MCF 10A (cell line): ENCODE results near the gene ASPSCR1. TPM values are rescaled to one million over a fixed set of nuclear protein-coding genes. Genes with fewer than 3 reads are reported as not detected.

Experiments
- BruUV-seq: library from RNA; stranded (reverse); fragments of 400-500 nt; replicated peaks from 2 replicates; lab custom pipeline; 2021; lab: Mats Ljungman, UMichigan
- CTCF ChIA-PET: fragments of 300-600 bp; sonication (Branson Sonifier 250); formaldehyde crosslinking; extraction: SDS; loops from one replicate; lab custom pipeline; 2021; ENCODE audit warnings: antibody characterized with exemption, inconsistent platforms; lab: Yijun Ruan, JAX
- POLR2A ChIA-PET: fragments of 300-600, 350-650 bp; sonication (Branson Sonifier 250); formaldehyde crosslinking; extraction: SDS; loops from one replicate; lab custom pipeline; 2020; ENCODE audit warnings: antibody characterized with exemption, inconsistent platforms; lab: Yijun Ruan, JAX
- DNase-seq: peaks from one replicate; pipeline ENCODE4 v3.0.0-alpha.2; 2018; ENCODE audit not compliant: unreplicated experiment
- H3K27ac Mint-ChIP-seq: one replicate; pipeline ENCODE4 v1.8.0; 2022; ENCODE audit warnings: mild to moderate bottlenecking, low read depth, mixed read lengths; ENCODE audit not compliant: unreplicated experiment
- H3K27me3 Mint-ChIP-seq: one replicate; pipeline ENCODE4 v1.8.0; 2022; ENCODE audit warnings: mixed read lengths; ENCODE audit not compliant: insufficient read depth, unreplicated experiment
- H3K36me3 Mint-ChIP-seq: one replicate; pipeline ENCODE4 v1.8.0; 2022; ENCODE audit warnings: mild to moderate bottlenecking, moderate library complexity, mixed read lengths; ENCODE audit not compliant: insufficient read depth, unreplicated experiment
- H3K4me1 Mint-ChIP-seq: one replicate; pipeline ENCODE4 v1.8.0; 2022; ENCODE audit warnings: mixed read lengths; ENCODE audit not compliant: insufficient read depth, unreplicated experiment
- H3K4me3 Mint-ChIP-seq: one replicate; pipeline ENCODE4 v1.8.0; 2022; ENCODE audit warnings: mild to moderate bottlenecking, moderate library complexity, mixed read lengths; ENCODE audit not compliant: unreplicated experiment
- H3K9me3 Mint-ChIP-seq: one replicate; pipeline ENCODE4 v1.8.0; 2022; ENCODE audit warnings: mixed read lengths; ENCODE audit not compliant: unreplicated experiment
- CTCF ChIP-seq: fragments of 200-600 bp; IDR thresholded peaks from one replicate; pipeline ENCODE4 v1.8.0; 2022; ENCODE audit warnings: antibody characterized with exemption, mild to moderate bottlenecking; ENCODE audit not compliant: unreplicated experiment
- intact Hi-C: fragments of 100-400 bp; cut with micrococcal nuclease; formaldehyde crosslinking; loops from 2 replicates; pipeline ENCODE4 v1.14.1; 2022
- total RNA-seq: library from RNA; stranded (reverse); gene quantifications from 2 replicates; pipeline ENCODE4 v1.2.3, GENCODE V29; 2022

The ASPSCR1 gene
- total RNA-seq, 1 experiment from 2014 or later = 29.7 TPM

GRCh38 chr17:82009413-82009812 is 32.0 kb downstream of the ASPSCR1 start:
- peaks cover 10% of the 10 kb centered on the region for H3K4me1 Mint-ChIP-seq
- peaks cover 12% of the 10 kb centered on the region for H3K36me3 Mint-ChIP-seq
- ChIA-PET CTCF (interaction anchor here (0.7 to 1.9 kb wide), 2 partner anchors 11 to 50 kb away, joined by 4 to 12 read pairs; no protein-coding TSS in a partner anchor), POLR2A (interaction anchor here (0.6 kb wide), 1 partner anchor 13 kb away, joined by 3 read pairs; the partner anchor contains the start of gene CENPX)
- BruUV-seq = no TSS peak
- H3K9me3 Mint-ChIP-seq = no peaks in the 10 kb centered on the region
- no peak overlapping the region for H3K4me3 Mint-ChIP-seq
- no peak for TF ChIP-seq CTCF
- H3K27ac Mint-ChIP-seq = no peak overlapping the region
- no peak for DNase-seq
- H3K27me3 Mint-ChIP-seq = no peaks in the 10 kb centered on the region
- intact Hi-C loops = no loop called here

- Mint-ChIP-seq H3K27ac (no peak overlapping the region), H3K27me3 (no peaks in the 10 kb centered on the region), H3K9me3 (no peaks in the 10 kb centered on the region), H3K4me3 (no peak overlapping the region), H3K36me3 (peaks cover 18% of the 10 kb centered on the region), H3K4me1 (peaks cover 9% of the 10 kb centered on the region)
- ChIA-PET CTCF (interaction anchor here (0.7 to 2.3 kb wide), 5 partner anchors 9 to 52 kb away, joined by 3 to 12 read pairs (median 5); partner anchors contain the start of gene NOTUM), POLR2A (interaction anchor here (0.7 kb wide), 1 partner anchor 10 kb away, joined by 4 read pairs; no protein-coding TSS in a partner anchor)
- intact Hi-C loops = no loop called here
- no peak for DNase-seq
- BruUV-seq = no TSS peak
- no peak for TF ChIP-seq CTCF
Measured at GRCh38 chr17:82010575-82011525, 33.4 kb downstream of the ASPSCR1 start.

- Mint-ChIP-seq H3K4me3 (no peak overlapping the region), H3K36me3 (peaks cover 18% of the 10 kb centered on the region), H3K27me3 (no peaks in the 10 kb centered on the region), H3K9me3 (no peaks in the 10 kb centered on the region), H3K27ac (no peak overlapping the region), H3K4me1 (peaks cover 4% of the 10 kb centered on the region)
- POLR2A ChIA-PET = interaction anchor here (0.7 kb wide), 1 partner anchor 9 kb away, joined by 4 read pairs; no protein-coding TSS in a partner anchor
- intact Hi-C loops = no loop called here
- DNase-seq = no peak
- BruUV-seq = no TSS peak
- TF ChIP-seq CTCF = no peak
- CTCF ChIA-PET = interaction anchor here (1.4 to 2.3 kb wide), 2 partner anchors 51 to 52 kb away, joined by 5 to 8 read pairs; partner anchors contain the start of gene NOTUM
Measured at GRCh38 chr17:82011617-82012187, 34.3 kb downstream of the ASPSCR1 start.

- no peak overlapping the region for H3K4me3 Mint-ChIP-seq
- ChIA-PET CTCF (interaction anchor here (2.3 kb wide), 1 partner anchor 53 kb away, joined by 8 read pairs; no protein-coding TSS in a partner anchor), POLR2A (no interaction called here)
- no peaks in the 10 kb centered on the region for H3K9me3 Mint-ChIP-seq
- no TSS peak for BruUV-seq
- no peak for DNase-seq
- peaks cover 4% of the 10 kb centered on the region for H3K4me1 Mint-ChIP-seq
- no peak for TF ChIP-seq CTCF
- intact Hi-C loops = no loop called here
- H3K27me3 Mint-ChIP-seq = no peaks in the 10 kb centered on the region
- no peak overlapping the region for H3K27ac Mint-ChIP-seq
- H3K36me3 Mint-ChIP-seq = peaks cover 18% of the 10 kb centered on the region
Measured at GRCh38 chr17:82012261-82012639, 34.8 kb downstream of the ASPSCR1 start.
